B cell (primary cell): ENCODE data around the gene SAT2. TPM values are rescaled to one million over a fixed set of nuclear protein-coding genes. Genes with fewer than 3 reads are reported as not detected.

Source experiments
- ATAC-seq: fragments of 200-7000 bp; cut with Tn5 transposase; one replicate; pipeline ENCODE4 v1.10.0; 2021; ENCODE audit warnings: low read depth, mild to moderate bottlenecking, moderate number of reproducible peaks, moderate library complexity
- CTCF ChIA-PET: fragments of 350-600 bp; sonication (Branson Sonifier 250); formaldehyde crosslinking; loops from one replicate; lab custom pipeline; 2021; ENCODE audit warnings: antibody characterized with exemption, inconsistent platforms; lab: Charles Lee
- POLR2A ChIA-PET: fragments of 350-600 bp; sonication (Branson Sonifier 250); formaldehyde crosslinking; loops from one replicate; lab custom pipeline; 2021; ENCODE audit warnings: antibody characterized with exemption; lab: Charles Lee
- DNase-seq: peaks from one replicate; pipeline ENCODE4 v3.0.0; 2013
- H2AFZ ChIP-seq: 2 replicates; pipeline ENCODE4 v1.6.1; 2012; ENCODE audit warnings: mild to moderate bottlenecking, low read depth, low read length; ENCODE audit not compliant: insufficient read depth, poor library complexity, severe bottlenecking
- H3K27ac ChIP-seq, 2 donors: 1 replicate in 1 of 2; 2 replicates in 1 of 2; pipeline ENCODE4 v1.5.1; 2012 to 2013; ENCODE audit warnings: low read length in 2 of 2, mild to moderate bottlenecking in 2 of 2, moderate library complexity in 1 of 2
- H3K27me3 ChIP-seq, 4 experiments: fragments of 200-600 bp in 1 of 4; sonication (generic) in 1 of 4; replicated peaks in 1 of 4; 1 replicate in 2 of 4; 2 replicates in 2 of 4; pipeline versions ENCODE4 v1.6.1 to v1.7.0; 2013 to 2016; ENCODE audit warnings: low read length in 3 of 4, mild to moderate bottlenecking in 2 of 4, mixed read lengths in 1 of 4, moderate library complexity in 1 of 4; ENCODE audit not compliant: insufficient read depth in 4 of 4, control insufficient read depth in 3 of 4; ENCODE audit errors: control extremely low read depth in 1 of 4
- H3K36me3 ChIP-seq, 2 experiments: replicated peaks in 1 of 2; 1 replicate in 1 of 2; 2 replicates in 1 of 2; pipeline versions ENCODE4 v1.6.1 to v1.7.1; 2013; ENCODE audit warnings: low read length in 1 of 2; ENCODE audit not compliant: insufficient read depth in 2 of 2, control insufficient read depth in 1 of 2; ENCODE audit errors: control extremely low read depth in 1 of 2, extremely low read depth in 1 of 2
- H3K4me1 ChIP-seq, 2 donors: fragments of 200-600 bp in 1 of 2; sonication (generic) in 1 of 2; 1 replicate in 1 of 2; 2 replicates in 1 of 2; pipeline versions ENCODE4 v1.5.1 to v1.6.1; 2013 to 2017; ENCODE audit warnings: low read length in 2 of 2; ENCODE audit not compliant: control insufficient read depth in 2 of 2, insufficient read depth in 2 of 2
- H3K4me2 ChIP-seq: replicated peaks from 2 replicates; pipeline ENCODE3; 2012; ENCODE audit warnings: mild to moderate bottlenecking, low read depth, low read length; ENCODE audit not compliant: poor library complexity, severe bottlenecking
- H3K4me3 ChIP-seq, 5 experiments: fragments of 200-600 bp in 1 of 5; sonication (generic) in 1 of 5; 1 replicate in 3 of 5; 2 replicates in 2 of 5; pipeline versions ENCODE4 v1.5.1 to v1.7.0; 2011 to 2016; ENCODE audit warnings: low read length in 4 of 5, mild to moderate bottlenecking in 4 of 5, low read depth in 2 of 5, control low read depth in 1 of 5, moderate library complexity in 1 of 5; ENCODE audit not compliant: insufficient read depth in 1 of 5; ENCODE audit errors: control extremely low read depth in 1 of 5, extremely low read depth in 1 of 5
- H3K79me2 ChIP-seq: fragments of 200-600 bp; sonication (generic); one replicate; pipeline ENCODE4 v1.6.0; 2016; ENCODE audit warnings: low read length; ENCODE audit not compliant: control insufficient read depth, insufficient read depth
- H3K9ac ChIP-seq: fragments of 200-600 bp; sonication (generic); 2 replicates; pipeline ENCODE4 v1.6.1; 2017; ENCODE audit warnings: mild to moderate bottlenecking, low read length, moderate library complexity
- H3K9me3 ChIP-seq, 3 donors: one replicate each; pipeline versions ENCODE4 v1.6.1 to v1.7.1; 2013; ENCODE audit warnings: low read length in 2 of 3; ENCODE audit not compliant: control insufficient read depth in 2 of 3, insufficient read depth in 1 of 3; ENCODE audit errors: control extremely low read depth in 1 of 3
- H4K20me1 ChIP-seq: 2 replicates; pipeline ENCODE4 v1.6.0; 2012; ENCODE audit warnings: mild to moderate bottlenecking, low read length; ENCODE audit not compliant: insufficient read depth, control insufficient read depth, poor library complexity, severe bottlenecking
- H3K27ac Mint-ChIP-seq: one replicate; pipeline ENCODE4 v1.8.0; 2021; ENCODE audit warnings: mixed read lengths
- H3K27me3 Mint-ChIP-seq: one replicate; pipeline ENCODE4 v1.8.0; 2021; ENCODE audit warnings: mixed read lengths
- H3K4me1 Mint-ChIP-seq: one replicate; pipeline ENCODE4 v1.8.0; 2021; ENCODE audit warnings: mixed read lengths
- H3K4me3 Mint-ChIP-seq: one replicate; pipeline ENCODE4 v1.8.0; 2021; ENCODE audit warnings: mixed read lengths
- H3K9me3 Mint-ChIP-seq: one replicate; pipeline ENCODE4 v1.8.0; 2022; ENCODE audit warnings: mixed read lengths; ENCODE audit not compliant: insufficient read depth
- CTCF ChIP-seq: fragments of 200-600 bp; IDR thresholded peaks from one replicate; pipeline ENCODE4 v1.8.0; 2022; ENCODE audit warnings: antibody characterized with exemption, mild to moderate bottlenecking
- EZH2 ChIP-seq: IDR thresholded peaks from 2 replicates; pipeline ENCODE4 v1.6.1; 2012; ENCODE audit warnings: borderline replicate concordance, low read depth, mild to moderate bottlenecking, moderate library complexity, low read length; ENCODE audit not compliant: insufficient read depth, poor library complexity, severe bottlenecking
- WGBS: methylation state at CpG from one replicate; pipeline ENCODE4 v1.1.5; 2013; ENCODE audit warnings: missing lambda C conversion rate; ENCODE audit not compliant: insufficient coverage; 5-methylcytosine and 5-hydroxymethylcytosine counted together
- intact Hi-C: fragments of 100-400 bp; cut with micrococcal nuclease; formaldehyde crosslinking; loops from one replicate; pipeline ENCODE4 v1.10.0; 2022
- polyA plus RNA-seq: library from polyadenylated mRNA; depleted of rRNA; stranded (reverse); fragments of >200 nt; gene quantifications from 2 replicates; pipeline ENCODE4 v1.2.3, GENCODE V29; 2012
- total RNA-seq, 2 donors: library from RNA; stranded (reverse); fragments of 120-200 nt in 1 of 2; gene quantifications; 1 replicate in 1 of 2; 2 replicates in 1 of 2; pipeline versions ENCODE4 v1.2.3 to v1.2.4, GENCODE V29; 2013 to 2022

The SAT2 gene
- total and polyA plus RNA-seq, 2 donors (not counting 1 experiment from before 2014, with no cell fraction given) = 33.8 to 68.8 TPM

GRCh38 chr17:7623661-7624060, 4.0 kb downstream of the SAT2 start:
- Histone ChIP-seq H3K9ac (no peak overlapping the region), H3K4me2 (no peak overlapping the region), H3K9me3 (no peaks in the 10 kb centered on the region), H3K27ac (no peak overlapping the region), H3K79me2 (peaks cover 11% of the 10 kb centered on the region), H4K20me1 (no peaks in the 10 kb centered on the region), H3K4me1 (peaks cover 6 to 14% of the 10 kb centered on the region in 2 donors), H2AFZ (no peak overlapping the region), H3K4me3 (no peak overlapping the region), H3K36me3 (no peaks in the 10 kb centered on the region), H3K27me3 (no peaks in the 10 kb centered on the region)
- WGBS = 93% methylated on average over 3 of the region's 5 CpGs
- Mint-ChIP-seq H3K9me3 (no peaks in the 10 kb centered on the region), H3K27me3 (no peaks in the 10 kb centered on the region), H3K4me3 (no peak overlapping the region), H3K27ac (no peak overlapping the region), H3K4me1 (peaks cover 17% of the 10 kb centered on the region)
- ChIA-PET POLR2A (no interaction called here), CTCF (no interaction called here)
- TF ChIP-seq CTCF (no peak), EZH2 (no peak)
- ATAC-seq (no peak), DNase-seq (no peak)
- intact Hi-C loops = no loop called here

GRCh38 chr17:7620835-7621234, 6.8 kb downstream of the SAT2 start:
- Histone ChIP-seq H4K20me1 (no peaks in the 10 kb centered on the region), H3K9me3 (no peaks in the 10 kb centered on the region), H3K79me2 (no peaks in the 10 kb centered on the region), H3K36me3 (no peaks in the 10 kb centered on the region), H3K27ac (no peak overlapping the region), H2AFZ (no peak overlapping the region), H3K4me1 (no peaks in the 10 kb centered on the region), H3K4me3 (no peak overlapping the region), H3K4me2 (no peak overlapping the region), H3K27me3 (no peaks in the 10 kb centered on the region), H3K9ac (no peak overlapping the region)
- ATAC-seq (no peak), DNase-seq (no peak)
- TF ChIP-seq CTCF (no peak), EZH2 (no peak)
- intact Hi-C loops = no loop called here
- CTCF ChIA-PET = interaction anchor here (1.2 kb wide), 1 partner anchor 11 kb away, joined by 3 read pairs; no protein-coding TSS in a partner anchor
- POLR2A ChIA-PET = interaction anchor here (0.5 kb wide), 1 partner anchor 627 kb away, joined by 4 read pairs; the partner anchor contains the start of gene CTC1
- Mint-ChIP-seq H3K27me3 (no peaks in the 10 kb centered on the region), H3K4me1 (no peaks in the 10 kb centered on the region), H3K27ac (no peak overlapping the region), H3K9me3 (no peaks in the 10 kb centered on the region), H3K4me3 (no peak overlapping the region)
- WGBS = 97% methylated on average over 6 of the region's 8 CpGs
